GM10248 (cell line): ENCODE measurements around the gene TAGLN.

Source experiments
- CTCF ChIA-PET: fragments of 300-600 bp; sonication (Branson Sonifier 250); formaldehyde crosslinking; extraction: SDS; loops from one replicate; lab custom pipeline; 2021; ENCODE audit warnings: antibody characterized with exemption; lab: Yijun Ruan, JAX
- POLR2A ChIA-PET: fragments of 350-650 bp; sonication (Branson Sonifier 250); formaldehyde crosslinking; extraction: SDS; loops from one replicate; lab custom pipeline; 2020; ENCODE audit warnings: antibody characterized with exemption; lab: Yijun Ruan, JAX
- DNase-seq: peaks from one replicate; pipeline ENCODE4 v3.0.0; 2012; ENCODE audit errors: extremely low spot score
- CTCF ChIP-seq: IDR thresholded peaks from 2 replicates; pipeline ENCODE4 v1.5.1; 2012; ENCODE audit warnings: mild to moderate bottlenecking, low read depth; ENCODE audit errors: extremely low read depth, missing control alignments, control extremely low read depth

The TAGLN gene

GRCh38 chr11:117175104-117175503 lies 24.1 kb upstream of the TAGLN start:
- DNase-seq: no peak
- POLR2A ChIA-PET: no interaction called here
- TF ChIP-seq CTCF: no peak
- CTCF ChIA-PET: interaction anchor here (0.9 kb wide), 1 partner anchor 52 kb away, joined by 3 read pairs; no protein-coding TSS in a partner anchor

GRCh38 chr11:117175781-117176180 lies 23.4 kb upstream of the TAGLN start:
- DNase-seq: no peak
- no peak for TF ChIP-seq CTCF
- ChIA-PET CTCF (interaction anchor here (1.5 to 1.6 kb wide), 2 partner anchors 21 to 32 kb away, joined by 3 to 4 read pairs; partner anchors contain the start of gene PAFAH1B2), POLR2A (no interaction called here)

GRCh38 chr11:117176186-117176585 lies 23.0 kb upstream of the TAGLN start:
- POLR2A ChIA-PET: interaction anchor here (0.7 kb wide), 1 partner anchor 50 kb away, joined by 4 read pairs; no protein-coding TSS in a partner anchor
- no peak for DNase-seq
- CTCF ChIA-PET: interaction anchor here (1.5 to 1.6 kb wide), 2 partner anchors 22 to 32 kb away, joined by 3 to 4 read pairs; partner anchors contain the start of gene PAFAH1B2
- no peak for TF ChIP-seq CTCF

GRCh38 chr11:117177534-117178209 lies 21.5 kb upstream of the TAGLN start:
- POLR2A ChIA-PET: interaction anchor here (0.9 kb wide), 1 partner anchor 52 kb away, joined by 3 read pairs; no protein-coding TSS in a partner anchor
- no peak for DNase-seq

GRCh38 chr11:117178210-117179034 lies 20.7 kb upstream of the TAGLN start, which contains the start of gene SIDT2:
Gene SIDT2 (plus strand): TSS chr11:117178743. CDS start chr11:117179264, 521 bp downstream.
- peak; percentile 92 for DNase-seq
- TF ChIP-seq CTCF: no peak
- ChIA-PET POLR2A (interaction anchor here (0.6 to 1.4 kb wide), 7 partner anchors 11 to 156 kb away, joined by 3 to 5 read pairs (median 3); partner anchors contain the start of genes CEP164 and PAFAH1B2), CTCF (interaction anchor here (0.5 to 7.7 kb wide), 13 partner anchors 7 to 282 kb away, joined by 3 to 118 read pairs (median 5); partner anchors contain the start of genes PAFAH1B2 and PCSK7)

More at GRCh38 chr11:117177534-117178209, 21.5 kb upstream of the TAGLN start:
- no peak for TF ChIP-seq CTCF
- CTCF ChIA-PET: interaction anchor here (0.5 to 7.7 kb wide), 9 partner anchors 6 to 282 kb away, joined by 3 to 118 read pairs (median 5); partner anchors contain the start of genes PAFAH1B2 and PCSK7
